Neural cell (in vitro differentiated cells): ENCODE measurements around the gene GRM1. TPM values are rescaled to one million over a fixed set of nuclear protein-coding genes. Genes with fewer than 3 reads are reported as not detected.

ENCODE experiments used
- H2AFZ ChIP-seq: fragments of 200-600, 300-800 bp; sonication (generic), shearing (Covaris generic); 2 replicates; pipeline ENCODE4 v1.6.0; 2014; ENCODE audit warnings: low read depth, mild to moderate bottlenecking, antibody characterized with exemption, low read length, moderate library complexity
- H3F3A ChIP-seq: fragments of 200-600 bp; shearing (Covaris generic); 2 replicates; pipeline ENCODE4 v1.6.1; 2016; ENCODE audit warnings: mild to moderate bottlenecking, moderate library complexity, mixed read lengths, antibody characterized with exemption, low read length; ENCODE audit not compliant: insufficient read depth, poor library complexity, severe bottlenecking
- H3K27ac ChIP-seq: fragments of 200-600, 300-800 bp; sonication (generic), shearing (Covaris generic); 2 replicates; pipeline ENCODE4 v1.5.1; 2014; ENCODE audit warnings: mild to moderate bottlenecking, low read length, moderate library complexity
- H3K27me3 ChIP-seq: fragments of 300-800, 200-600 bp; sonication (generic), shearing (Covaris generic); 2 replicates; pipeline ENCODE4 v1.6.0; 2014; ENCODE audit warnings: mild to moderate bottlenecking, low read depth, low read length, moderate library complexity; ENCODE audit not compliant: insufficient read depth
- H3K36me3 ChIP-seq: fragments of 300-800, 200-600 bp; sonication (generic), shearing (Covaris generic); 2 replicates; pipeline ENCODE4 v1.5.1; 2014; ENCODE audit warnings: mild to moderate bottlenecking, antibody characterized with exemption, low read length, moderate library complexity; ENCODE audit not compliant: insufficient read depth
- H3K4me2 ChIP-seq: fragments of 300-800, 200-600 bp; sonication (generic), shearing (Covaris generic); 2 replicates; pipeline ENCODE4 v1.6.0; 2014; ENCODE audit warnings: mild to moderate bottlenecking, low read length
- H3K4me3 ChIP-seq: fragments of 300-800, 200-600 bp; sonication (generic), shearing (Covaris generic); 2 replicates; pipeline ENCODE4 v1.5.1; 2014; ENCODE audit warnings: mild to moderate bottlenecking, low read length, moderate library complexity
- H3K79me2 ChIP-seq: fragments of 200-600 bp; shearing (Covaris generic); replicated peaks from 2 replicates; pipeline ENCODE4 v1.6.0; 2014; ENCODE audit warnings: mild to moderate bottlenecking, low read length, moderate library complexity; ENCODE audit not compliant: insufficient read depth
- H3K9ac ChIP-seq: fragments of 300-800, 200-600 bp; sonication (generic), shearing (Covaris generic); 2 replicates; pipeline ENCODE4 v1.6.1; 2016; ENCODE audit warnings: mild to moderate bottlenecking, low read length, mixed read lengths
- H3K9me2 ChIP-seq: fragments of 200-600 bp; shearing (Covaris generic); 2 replicates; pipeline ENCODE4 v1.6.1; 2016; ENCODE audit warnings: mild to moderate bottlenecking, low read length, mixed read lengths; ENCODE audit not compliant: insufficient read depth
- H3K9me3 ChIP-seq: fragments of 200-600, 300-800 bp; sonication (generic), shearing (Covaris generic); 2 replicates; pipeline ENCODE4 v1.6.1; 2016; ENCODE audit warnings: mild to moderate bottlenecking, mixed run types, low read length, moderate library complexity, mixed read lengths
- H4K20me1 ChIP-seq: fragments of 200-600 bp; shearing (Covaris generic); 2 replicates; pipeline ENCODE4 v1.6.1; 2016; ENCODE audit warnings: mild to moderate bottlenecking, mixed run types; ENCODE audit not compliant: insufficient read depth
- EP300 ChIP-seq: fragments of 450-650 bp; conservative IDR thresholded peaks from 2 replicates; pipeline ENCODE4 v1.6.1; 2014; ENCODE audit warnings: antibody characterized with exemption, mild to moderate bottlenecking, moderate library complexity; ENCODE audit not compliant: poor library complexity, severe bottlenecking
- EZH2 ChIP-seq: fragments of 200-600, 300-800 bp; shearing (Covaris generic), sonication (generic); IDR thresholded peaks from 2 replicates; pipeline ENCODE4 v1.6.1; 2014; ENCODE audit warnings: antibody characterized with exemption, low read length, borderline replicate concordance, mild to moderate bottlenecking; ENCODE audit not compliant: insufficient read depth, poor library complexity, severe bottlenecking
- MXI1 ChIP-seq: fragments of 450-650 bp; conservative IDR thresholded peaks from 2 replicates; pipeline ENCODE4 v1.6.1; 2014; ENCODE audit warnings: antibody characterized with exemption, mild to moderate bottlenecking; ENCODE audit not compliant: poor library complexity, severe bottlenecking
- POLR2AphosphoS5 ChIP-seq: IDR thresholded peaks from 2 replicates; pipeline ENCODE4 v1.6.1; 2012
- RAD21 ChIP-seq: fragments of 450-650 bp; conservative IDR thresholded peaks from 2 replicates; pipeline ENCODE4 v1.6.1; 2014; ENCODE audit warnings: antibody characterized with exemption, mild to moderate bottlenecking, moderate library complexity
- SMC3 ChIP-seq: fragments of 450-650 bp; conservative IDR thresholded peaks from 2 replicates; pipeline ENCODE4 v1.6.1; 2014; ENCODE audit warnings: antibody characterized with exemption, mild to moderate bottlenecking, moderate library complexity; ENCODE audit not compliant: poor library complexity
- TAF1 ChIP-seq: IDR thresholded peaks from 2 replicates; pipeline ENCODE4 v1.6.1; 2012; ENCODE audit warnings: low read depth
- polyA plus RNA-seq: library from polyadenylated mRNA; depleted of rRNA; stranded (reverse); fragments of >200 nt; gene quantifications from 2 replicates; pipeline ENCODE4 v1.2.3, GENCODE V29; 2014
- TF ChIP-seq, protein P1 (sequence below): fragments of 450-650 bp; IDR thresholded peaks from 2 replicates; pipeline ENCODE4 v1.5.1; 2014; ENCODE audit warnings: antibody characterized with exemption, mild to moderate bottlenecking, moderate library complexity; ENCODE audit not compliant: poor library complexity, severe bottlenecking
- TF ChIP-seq, protein P2 (sequence below): IDR thresholded peaks from 2 replicates; pipeline ENCODE4 v1.6.1; 2012; ENCODE audit warnings: borderline replicate concordance

The GRM1 gene
- polyA plus RNA-seq, 1 donor from 2014 or later: 2.9 TPM

DNA sequence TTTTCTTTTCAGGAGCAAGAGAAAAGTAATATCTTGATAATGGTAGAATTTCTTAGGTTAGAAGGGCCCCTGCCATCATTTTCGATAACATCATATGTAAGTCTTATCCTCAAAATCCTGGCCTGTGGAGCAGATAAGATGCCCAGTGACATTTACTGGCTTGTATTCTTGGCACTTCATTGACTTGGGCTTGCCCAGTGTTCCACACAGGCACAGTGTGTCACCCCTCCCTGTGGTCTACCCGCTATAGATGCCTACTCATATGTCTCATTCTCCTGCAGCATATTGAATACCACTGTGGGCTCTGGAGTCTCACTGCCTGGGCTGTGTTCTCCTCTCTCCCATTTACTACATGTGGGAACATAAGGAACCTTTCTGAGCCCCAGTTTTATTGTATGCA lies 105.0 kb downstream of the GRM1 start:
- no peaks in the 10 kb centered on the region for H3K36me3 ChIP-seq
- H3K4me3 ChIP-seq: no peak overlapping the region
- H3F3A ChIP-seq: no peaks in the 10 kb centered on the region

DNA sequence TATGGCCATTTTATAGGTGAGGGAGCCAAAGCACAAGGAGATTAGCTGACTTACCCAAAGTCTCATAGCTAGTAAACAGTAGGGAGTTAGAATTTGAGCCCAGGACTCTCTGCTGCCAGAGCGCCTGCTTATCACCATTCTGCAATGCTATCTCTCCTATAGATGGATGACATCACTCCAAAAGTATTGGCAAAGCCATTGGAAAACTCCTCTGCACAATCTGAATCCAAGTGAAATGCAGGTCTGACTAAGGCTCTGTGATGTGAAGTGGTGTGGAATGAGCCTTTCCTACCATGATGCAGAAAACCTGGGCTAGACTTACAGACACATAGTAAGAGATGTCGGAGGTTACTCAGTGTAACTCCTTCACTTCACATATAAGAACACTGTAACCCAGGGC lies 106.3 kb downstream of the GRM1 start:
- Histone ChIP-seq H3K9ac (no peak overlapping the region), H3F3A (no peaks in the 10 kb centered on the region), H3K9me2 (no peaks in the 10 kb centered on the region), H2AFZ (no peak overlapping the region), H3K4me2 (no peak overlapping the region), H3K36me3 (no peaks in the 10 kb centered on the region), H3K9me3 (no peaks in the 10 kb centered on the region), H3K4me3 (no peak overlapping the region), H3K27ac (no peak overlapping the region), H4K20me1 (no peaks in the 10 kb centered on the region), H3K27me3 (no peaks in the 10 kb centered on the region), H3K79me2 (no peaks in the 10 kb centered on the region)
- TF ChIP-seq TAF1: no peak
- no peak for TF ChIP-seq MXI1
- no peak for TF ChIP-seq POLR2AphosphoS5
- TF ChIP-seq, protein P1, sequence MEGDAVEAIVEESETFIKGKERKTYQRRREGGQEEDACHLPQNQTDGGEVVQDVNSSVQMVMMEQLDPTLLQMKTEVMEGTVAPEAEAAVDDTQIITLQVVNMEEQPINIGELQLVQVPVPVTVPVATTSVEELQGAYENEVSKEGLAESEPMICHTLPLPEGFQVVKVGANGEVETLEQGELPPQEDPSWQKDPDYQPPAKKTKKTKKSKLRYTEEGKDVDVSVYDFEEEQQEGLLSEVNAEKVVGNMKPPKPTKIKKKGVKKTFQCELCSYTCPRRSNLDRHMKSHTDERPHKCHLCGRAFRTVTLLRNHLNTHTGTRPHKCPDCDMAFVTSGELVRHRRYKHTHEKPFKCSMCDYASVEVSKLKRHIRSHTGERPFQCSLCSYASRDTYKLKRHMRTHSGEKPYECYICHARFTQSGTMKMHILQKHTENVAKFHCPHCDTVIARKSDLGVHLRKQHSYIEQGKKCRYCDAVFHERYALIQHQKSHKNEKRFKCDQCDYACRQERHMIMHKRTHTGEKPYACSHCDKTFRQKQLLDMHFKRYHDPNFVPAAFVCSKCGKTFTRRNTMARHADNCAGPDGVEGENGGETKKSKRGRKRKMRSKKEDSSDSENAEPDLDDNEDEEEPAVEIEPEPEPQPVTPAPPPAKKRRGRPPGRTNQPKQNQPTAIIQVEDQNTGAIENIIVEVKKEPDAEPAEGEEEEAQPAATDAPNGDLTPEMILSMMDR: no peak
- TF ChIP-seq EP300: no peak
- TF ChIP-seq, protein P2, sequence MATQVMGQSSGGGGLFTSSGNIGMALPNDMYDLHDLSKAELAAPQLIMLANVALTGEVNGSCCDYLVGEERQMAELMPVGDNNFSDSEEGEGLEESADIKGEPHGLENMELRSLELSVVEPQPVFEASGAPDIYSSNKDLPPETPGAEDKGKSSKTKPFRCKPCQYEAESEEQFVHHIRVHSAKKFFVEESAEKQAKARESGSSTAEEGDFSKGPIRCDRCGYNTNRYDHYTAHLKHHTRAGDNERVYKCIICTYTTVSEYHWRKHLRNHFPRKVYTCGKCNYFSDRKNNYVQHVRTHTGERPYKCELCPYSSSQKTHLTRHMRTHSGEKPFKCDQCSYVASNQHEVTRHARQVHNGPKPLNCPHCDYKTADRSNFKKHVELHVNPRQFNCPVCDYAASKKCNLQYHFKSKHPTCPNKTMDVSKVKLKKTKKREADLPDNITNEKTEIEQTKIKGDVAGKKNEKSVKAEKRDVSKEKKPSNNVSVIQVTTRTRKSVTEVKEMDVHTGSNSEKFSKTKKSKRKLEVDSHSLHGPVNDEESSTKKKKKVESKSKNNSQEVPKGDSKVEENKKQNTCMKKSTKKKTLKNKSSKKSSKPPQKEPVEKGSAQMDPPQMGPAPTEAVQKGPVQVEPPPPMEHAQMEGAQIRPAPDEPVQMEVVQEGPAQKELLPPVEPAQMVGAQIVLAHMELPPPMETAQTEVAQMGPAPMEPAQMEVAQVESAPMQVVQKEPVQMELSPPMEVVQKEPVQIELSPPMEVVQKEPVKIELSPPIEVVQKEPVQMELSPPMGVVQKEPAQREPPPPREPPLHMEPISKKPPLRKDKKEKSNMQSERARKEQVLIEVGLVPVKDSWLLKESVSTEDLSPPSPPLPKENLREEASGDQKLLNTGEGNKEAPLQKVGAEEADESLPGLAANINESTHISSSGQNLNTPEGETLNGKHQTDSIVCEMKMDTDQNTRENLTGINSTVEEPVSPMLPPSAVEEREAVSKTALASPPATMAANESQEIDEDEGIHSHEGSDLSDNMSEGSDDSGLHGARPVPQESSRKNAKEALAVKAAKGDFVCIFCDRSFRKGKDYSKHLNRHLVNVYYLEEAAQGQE: no peak
- no peak for TF ChIP-seq RAD21
- no peak for TF ChIP-seq EZH2
- no peak for TF ChIP-seq SMC3

More for the DNA sequence above, 105.0 kb downstream of the GRM1 start:
- no peak overlapping the region for H2AFZ ChIP-seq
- H3K9ac ChIP-seq: no peak overlapping the region
- no peaks in the 10 kb centered on the region for H3K27me3 ChIP-seq
- no peak overlapping the region for H3K4me2 ChIP-seq
- H3K79me2 ChIP-seq: no peaks in the 10 kb centered on the region
- no peaks in the 10 kb centered on the region for H4K20me1 ChIP-seq
- no peak overlapping the region for H3K27ac ChIP-seq
- H3K9me2 ChIP-seq: no peaks in the 10 kb centered on the region
- no peak for TF ChIP-seq SMC3
- TF ChIP-seq EP300: no peak
- no peaks in the 10 kb centered on the region for H3K9me3 ChIP-seq

DNA sequence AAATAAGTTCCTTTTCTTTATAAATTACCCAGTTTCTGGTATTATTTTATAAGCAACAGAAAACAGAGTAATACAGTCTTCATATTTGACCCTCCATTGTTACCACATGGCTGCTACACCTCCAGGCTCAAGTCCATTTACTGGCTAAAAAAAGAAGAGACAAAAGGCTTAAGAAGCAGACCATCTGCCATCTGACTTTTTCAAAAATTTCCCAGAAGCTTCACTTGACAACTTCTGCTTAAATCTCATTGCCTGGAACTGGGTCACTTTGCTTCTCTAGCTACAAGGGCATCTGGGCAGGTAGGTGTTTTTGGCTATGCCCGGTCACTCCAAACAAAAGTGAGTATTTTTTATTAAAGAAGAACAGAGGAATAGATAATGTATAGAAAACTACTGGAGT lies 118.0 kb downstream of the GRM1 start:
- Histone ChIP-seq H3K9ac (no peak overlapping the region), H2AFZ (no peak overlapping the region), H3F3A (no peaks in the 10 kb centered on the region), H3K4me3 (no peak overlapping the region), H4K20me1 (no peaks in the 10 kb centered on the region), H3K27me3 (no peaks in the 10 kb centered on the region), H3K4me2 (no peak overlapping the region), H3K79me2 (no peaks in the 10 kb centered on the region), H3K27ac (no peak overlapping the region), H3K36me3 (no peaks in the 10 kb centered on the region), H3K9me2 (no peaks in the 10 kb centered on the region), H3K9me3 (no peaks in the 10 kb centered on the region)
- TF ChIP-seq RAD21: no peak
- no peak for TF ChIP-seq EP300
- no peak for TF ChIP-seq EZH2
- TF ChIP-seq POLR2AphosphoS5: no peak
